ENCODE data around the gene CCDC90B. TPM values are rescaled to one million over a fixed set of nuclear protein-coding genes. Genes with fewer than 3 reads are reported as not detected.

The CCDC90B gene
- polyA plus RNA-seq, 1 of the 3 experiments (the other 2 are of a cell fraction), result 47.9 TPM

GRCh38 chr11:83287631-83288030 is 1.5 kb upstream of the CCDC90B start:
- Histone ChIP-seq H3K9me3 (no peaks in the 10 kb centered on the region), H4K20me1 (ENCODE audit: insufficient read depth) (no peaks in the 10 kb centered on the region), H3K9me2 (no peaks in the 10 kb centered on the region), H3K27ac (ENCODE audit: low read depth in 2 of 2, low read length in 1 of 2) (no peak overlapping the region), H3K27me3 (ENCODE audit: insufficient read depth) (no peaks in the 10 kb centered on the region), H3K4me3 (ENCODE audit: low read depth in 2 of 2, low read length in 1 of 2) (no peak overlapping the region), H3K9ac (no peak overlapping the region), H3F3A (replicated peaks; ENCODE audit: insufficient read depth) (no peaks in the 10 kb centered on the region), H3K36me3 (replicated peaks in 1 of 2; ENCODE audit: control insufficient read depth in 1 of 2, insufficient read depth in 2 of 2, low read length in 1 of 2) (peaks cover 4 to 5% of the 10 kb centered on the region in 2 experiments), H3K4me2 (no peak overlapping the region), H3K79me2 (ENCODE audit: insufficient read depth) (peaks cover 29% of the 10 kb centered on the region), H2AFZ (ENCODE audit: low read depth) (no peak overlapping the region), H3K4me1 (ENCODE audit: control insufficient read depth in 1 of 2, insufficient read depth in 2 of 2, low read depth in 1 of 2, low read length in 1 of 2) (peaks cover 14 to 22% of the 10 kb centered on the region in 2 experiments; a peak in 3 of 4 replicates)
- ChIA-PET CTCF (interaction anchor here (1.0 to 2.2 kb wide), 3 partner anchors 420 to 532 kb away, joined by 3 to 9 read pairs (median 4); no protein-coding TSS in a partner anchor), POLR2A (no interaction called here)
- WGBS (ENCODE audit: low lambda C conversion rate), result 90% methylated on average over 6 of the region's 6 CpGs
- DNase-seq, result no peak
- TF ChIP-seq RAD21 (IDR thresholded peaks at IDR 0.05; ENCODE audit: low read length), result no peak
- no peak for TF ChIP-seq FOXM1 (IDR thresholded peaks at IDR 0.05; ENCODE audit: low read depth)

DNA sequence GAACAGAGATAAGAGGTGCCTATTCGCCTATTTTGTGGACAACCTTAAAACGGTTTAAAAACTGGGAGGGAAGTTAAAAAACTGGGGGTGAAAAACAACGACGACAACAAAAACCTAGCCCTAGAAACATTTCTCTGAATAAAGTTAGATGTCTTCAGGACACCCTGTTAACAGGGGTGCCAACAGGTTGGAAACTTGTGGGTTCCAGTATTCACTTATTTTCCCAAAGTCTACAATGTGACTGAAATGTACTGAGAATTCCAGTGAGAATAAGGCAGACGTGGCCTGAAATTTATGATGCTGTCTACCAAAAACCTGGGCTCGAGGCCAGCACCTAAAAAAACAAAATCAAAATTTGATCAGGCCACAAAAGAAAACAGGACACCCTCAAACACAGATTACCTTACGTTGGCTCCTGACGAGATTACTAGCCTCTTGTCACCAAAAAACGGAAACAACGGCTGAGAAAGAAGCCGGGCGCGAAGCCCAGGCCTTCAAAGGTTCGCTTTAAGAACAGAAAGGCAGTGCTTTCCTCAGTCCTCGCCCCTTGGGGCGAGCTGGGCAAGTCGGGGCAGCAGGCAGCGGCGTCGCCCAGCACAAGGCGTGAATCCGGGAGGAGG is 906 bp downstream of the CCDC90B start:
- Histone ChIP-seq H3K4me3 (ENCODE audit: low read depth in 2 of 2, low read length in 1 of 2) (peak overlapping the region; percentile 83 to 89), H3K27me3 (ENCODE audit: insufficient read depth) (no peaks in the 10 kb centered on the region), H2AFZ (ENCODE audit: low read depth) (peak overlapping the region; percentile 84), H3K9me3 (no peaks in the 10 kb centered on the region), H3K36me3 (replicated peaks in 1 of 2; ENCODE audit: control insufficient read depth in 1 of 2, insufficient read depth in 2 of 2, low read length in 1 of 2) (peaks cover 8 to 20% of the 10 kb centered on the region in 2 experiments), H3K9me2 (no peaks in the 10 kb centered on the region), H3K4me2 (peak overlapping the region; percentile 81), H3K9ac (peak overlapping the region; percentile 93), H3K4me1 (ENCODE audit: control insufficient read depth in 1 of 2, insufficient read depth in 2 of 2, low read depth in 1 of 2, low read length in 1 of 2) (peaks cover 22 to 37% of the 10 kb centered on the region in 2 experiments; a peak in 3 of 4 replicates), H3K79me2 (ENCODE audit: insufficient read depth) (peaks cover 53% of the 10 kb centered on the region), H3F3A (replicated peaks; ENCODE audit: insufficient read depth) (no peaks in the 10 kb centered on the region), H3K27ac (ENCODE audit: low read depth in 2 of 2, low read length in 1 of 2) (peak overlapping the region; percentile 94 to 98), H4K20me1 (ENCODE audit: insufficient read depth) (0 out of 2 replicates have a peak, but pooled peaks cover 6% of the 10 kb centered on the region)
- POLR2A ChIA-PET, result interaction anchor here (0.7 to 1.2 kb wide), 9 partner anchors 8 to 533 kb away, joined by 3 to 9 read pairs (median 4); partner anchors contain the start of gene DDIAS
- TF ChIP-seq GATA2 (CRISPR knock-in tag; IDR thresholded peaks at IDR 0.05) (no peak), MXI1 (IDR thresholded peaks at IDR 0.05; ENCODE audit: low read depth, low read length) (0 out of 2 replicates have a peak, but pooled peaks have one; percentile 82), MAX (IDR thresholded peaks at IDR 0.05; ENCODE audit: low read depth) (peak; percentile 88)
- DNase-seq, result no peak
- WGBS (ENCODE audit: low lambda C conversion rate), result 2% methylated on average over 16 of the region's 22 CpGs
- CTCF ChIA-PET, result interaction anchor here (0.6 to 2.0 kb wide), 7 partner anchors 10 to 534 kb away, joined by 3 to 12 read pairs (median 3); no protein-coding TSS in a partner anchor

- no peak for DNase-seq
- CTCF ChIA-PET, result interaction anchor here (0.8 to 2.0 kb wide), 3 partner anchors 418 to 535 kb away, joined by 3 to 12 read pairs (median 4); no protein-coding TSS in a partner anchor
Observed at GRCh38 chr11:83284501-83285150, 1.5 kb downstream of the CCDC90B start.

More at GRCh38 chr11:83284501-83285150, 1.5 kb downstream of the CCDC90B start:
- 5% methylated on average over 3 of the region's 3 CpGs for WGBS (ENCODE audit: low lambda C conversion rate)
- TF ChIP-seq MEF2A (IDR thresholded peaks at IDR 0.05; ENCODE audit: borderline replicate concordance, low read depth) (no peak), USF2 (IDR thresholded peaks at IDR 0.05; ENCODE audit: borderline replicate concordance, low read depth, low read length) (no peak), MXI1 (IDR thresholded peaks at IDR 0.05; ENCODE audit: low read depth, low read length) (no peak)
- H3K4me1 ChIP-seq (ENCODE audit: control insufficient read depth in 1 of 2, insufficient read depth in 2 of 2, low read depth in 1 of 2, low read length in 1 of 2), result peaks cover 22 to 37% of the 10 kb centered on the region in 2 experiments; a peak in 3 of 4 replicates
- H3K27ac ChIP-seq (ENCODE audit: low read depth in 2 of 2, low read length in 1 of 2), result peak overlapping the region; percentile 94 to 98; a peak in 3 of 4 replicates
- peak overlapping the region; percentile 93 for H3K9ac ChIP-seq
- H4K20me1 ChIP-seq (ENCODE audit: insufficient read depth), result 0 out of 2 replicates have a peak, but pooled peaks cover 6% of the 10 kb centered on the region
- H3K4me3 ChIP-seq (ENCODE audit: low read depth in 2 of 2, low read length in 1 of 2), result peak overlapping the region; percentile 83 to 89
- peaks cover 14 to 26% of the 10 kb centered on the region in 2 experiments for H3K36me3 ChIP-seq (replicated peaks in 1 of 2; ENCODE audit: control insufficient read depth in 1 of 2, insufficient read depth in 2 of 2, low read length in 1 of 2)
- H3K79me2 ChIP-seq (ENCODE audit: insufficient read depth), result peaks cover 59% of the 10 kb centered on the region
- H3K4me2 ChIP-seq, result peak overlapping the region; percentile 81
- peak overlapping the region; percentile 84; the same call in 1 of the 2 replicates for H2AFZ ChIP-seq (ENCODE audit: low read depth)
- POLR2A ChIA-PET, result no interaction called here
- no peaks in the 10 kb centered on the region for H3K27me3 ChIP-seq (ENCODE audit: insufficient read depth)
- no peaks in the 10 kb centered on the region for H3K9me2 ChIP-seq
- H3K9me3 ChIP-seq, result no peaks in the 10 kb centered on the region
- H3F3A ChIP-seq (replicated peaks; ENCODE audit: insufficient read depth), result peaks cover 3% of the 10 kb centered on the region

All from SK-N-SH (cell line).